K562 (cell line): Measurements from ENCODE around the gene IL5. TPM values are rescaled to one million over a fixed set of nuclear protein-coding genes. Genes with fewer than 3 reads are reported as not detected.

ENCODE experiments used
- HDGF ChIP-seq: fragments of 450-650 bp; IDR thresholded peaks from 2 replicates; pipeline ENCODE4 v1.6.1; 2016
- MAFK ChIP-seq: IDR thresholded peaks from 2 replicates; pipeline ENCODE4 v1.6.1; 2011; ENCODE audit warnings: low read length, improper control_type of control experiment
- POLR2A ChIP-seq: fragments of 450-650 bp; conservative IDR thresholded peaks from 2 replicates; pipeline ENCODE4 v1.6.1; 2016
- TEAD1 ChIP-seq, 2 experiments: fragments of 450-650 bp in 1 of 2; sonication (generic) in 1 of 2; formaldehyde crosslinking; IDR thresholded peaks; 2 replicates each; pipeline versions ENCODE4 v1.4.0 to v1.8.0; 2020 to 2022; ENCODE audit warnings: mild to moderate bottlenecking in 2 of 2, missing genetic modification reagents in 1 of 2
- polyA plus RNA-seq, 8 experiments: library from polyadenylated mRNA; depleted of rRNA in 4 of 8; stranded (reverse) in 5 of 8; unstranded in 3 of 8; fragments of >200 nt; fragmentation: Nextera tagmentation in 2 of 8; fragmentation: Illumina TruSeq in 1 of 8; extraction: Ambion mirVana in 2 of 8; extraction: Trizol in 1 of 8; gene quantifications; 2 replicates each; pipeline versions ENCODE4 v1.2.1 to v1.2.3, GENCODE V29; 2011 to 2014; ENCODE audit warnings: inconsistent platforms in 1 of 8, missing spikeins in 1 of 8
- total RNA-seq, 7 experiments: library from RNA; depleted of rRNA in 6 of 7; stranded (reverse); fragments of >200 nt in 6 of 7; fragmentation: Illumina TruSeq in 2 of 7; extraction: Trizol in 2 of 7; gene quantifications; 2 replicates each; pipeline versions ENCODE4 v1.2.1 to v1.2.3, GENCODE V29; 2011 to 2021; ENCODE audit warnings: low replicate concordance in 1 of 7
- TF ChIP-seq, protein P1 (sequence below): fragments of 450-650 bp; conservative IDR thresholded peaks from 2 replicates; pipeline ENCODE4 v1.6.1; 2016; ENCODE audit warnings: missing genetic modification characterization, low read depth, mild to moderate bottlenecking, missing compliant biosample characterization, moderate library complexity
- TF ChIP-seq, protein P2 (sequence below): fragments of 250-450 bp; sonication (Bioruptor Pico); IDR thresholded peaks from 2 replicates; pipeline ENCODE4 v1.5.0; 2021
- TF ChIP-seq, protein P3 (sequence below), 2 experiments: fragments of 450-650 bp; formaldehyde crosslinking in 1 of 2; IDR thresholded peaks; 2 replicates each; pipeline versions ENCODE4 v1.4.0 to v1.6.1; 2014 to 2020; ENCODE audit warnings: mild to moderate bottlenecking in 2 of 2, borderline replicate concordance in 1 of 2, low read depth in 1 of 2
- TF ChIP-seq, protein P4 (sequence below): fragments of 450-650 bp; IDR thresholded peaks from 2 replicates; pipeline ENCODE4 v1.6.1; 2018; ENCODE audit warnings: mild to moderate bottlenecking, low read depth; ENCODE audit not compliant: partially characterized antibody
- TF ChIP-seq, protein P5 (sequence below): fragments of 450-650 bp; IDR thresholded peaks from 2 replicates; pipeline ENCODE4 v1.6.1; 2016; ENCODE audit warnings: mild to moderate bottlenecking
- TF ChIP-seq, protein P6 (sequence below), 3 experiments: IDR thresholded peaks in 2 of 3; conservative IDR thresholded peaks in 1 of 3; 2 replicates each; pipeline ENCODE4 v1.5.1; 2011 to 2012; ENCODE audit warnings: low read length in 3 of 3, mild to moderate bottlenecking in 3 of 3, control low read depth in 2 of 3, improper control_type of control experiment in 1 of 3, inconsistent platforms in 1 of 3, low read depth in 1 of 3, mixed read lengths in 1 of 3, moderate library complexity in 1 of 3; ENCODE audit not compliant: insufficient read depth in 2 of 3

Gene IL5
- total and polyA plus RNA-seq, 9 of the 15 experiments (the other 6 are each of a cell fraction or from before 2014, with no cell fraction given), result 0.44 TPM; not detected in 8

DNA sequence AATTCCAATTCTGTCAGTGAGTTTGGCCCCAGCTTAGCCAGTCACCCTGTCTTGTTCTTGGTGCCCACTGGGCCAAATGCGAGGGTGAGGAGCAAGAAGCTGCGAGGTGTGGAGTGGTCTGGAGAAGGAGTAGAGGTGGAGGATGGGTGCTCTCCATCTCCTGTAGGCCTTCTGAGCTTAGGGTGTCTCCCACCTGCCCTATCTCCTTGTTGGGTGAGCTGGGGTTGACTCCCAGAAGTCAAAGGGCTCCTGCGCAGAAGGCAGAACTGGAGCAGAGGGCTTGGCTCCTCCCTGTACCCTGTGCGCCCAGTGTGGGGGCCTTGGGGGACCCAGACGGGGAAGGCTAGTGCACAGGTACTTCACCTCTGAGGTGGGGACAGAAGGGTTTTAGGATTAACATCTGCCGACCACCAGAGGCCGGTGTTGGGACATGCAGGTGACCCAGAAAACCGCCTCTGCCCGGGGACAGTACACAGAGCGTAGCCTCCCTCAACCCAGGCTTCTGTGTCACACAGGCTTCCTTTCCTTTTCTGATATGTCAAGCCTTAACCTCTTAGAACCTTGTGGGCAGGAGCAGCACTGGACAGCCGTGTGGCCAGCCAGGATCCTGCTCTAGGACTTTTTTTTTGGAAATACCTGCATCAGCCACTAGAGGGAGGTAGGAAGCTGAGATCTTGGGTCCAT is 16.9 kb downstream of the IL5 start (continued):
- TF ChIP-seq, protein P1, sequence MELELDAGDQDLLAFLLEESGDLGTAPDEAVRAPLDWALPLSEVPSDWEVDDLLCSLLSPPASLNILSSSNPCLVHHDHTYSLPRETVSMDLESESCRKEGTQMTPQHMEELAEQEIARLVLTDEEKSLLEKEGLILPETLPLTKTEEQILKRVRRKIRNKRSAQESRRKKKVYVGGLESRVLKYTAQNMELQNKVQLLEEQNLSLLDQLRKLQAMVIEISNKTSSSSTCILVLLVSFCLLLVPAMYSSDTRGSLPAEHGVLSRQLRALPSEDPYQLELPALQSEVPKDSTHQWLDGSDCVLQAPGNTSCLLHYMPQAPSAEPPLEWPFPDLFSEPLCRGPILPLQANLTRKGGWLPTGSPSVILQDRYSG (tag), result no peak
- TF ChIP-seq, protein P2, sequence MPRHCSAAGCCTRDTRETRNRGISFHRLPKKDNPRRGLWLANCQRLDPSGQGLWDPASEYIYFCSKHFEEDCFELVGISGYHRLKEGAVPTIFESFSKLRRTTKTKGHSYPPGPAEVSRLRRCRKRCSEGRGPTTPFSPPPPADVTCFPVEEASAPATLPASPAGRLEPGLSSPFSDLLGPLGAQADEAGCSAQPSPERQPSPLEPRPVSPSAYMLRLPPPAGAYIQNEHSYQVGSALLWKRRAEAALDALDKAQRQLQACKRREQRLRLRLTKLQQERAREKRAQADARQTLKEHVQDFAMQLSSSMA (CRISPR knock-in tag), result no peak
- TF ChIP-seq, protein P3, sequence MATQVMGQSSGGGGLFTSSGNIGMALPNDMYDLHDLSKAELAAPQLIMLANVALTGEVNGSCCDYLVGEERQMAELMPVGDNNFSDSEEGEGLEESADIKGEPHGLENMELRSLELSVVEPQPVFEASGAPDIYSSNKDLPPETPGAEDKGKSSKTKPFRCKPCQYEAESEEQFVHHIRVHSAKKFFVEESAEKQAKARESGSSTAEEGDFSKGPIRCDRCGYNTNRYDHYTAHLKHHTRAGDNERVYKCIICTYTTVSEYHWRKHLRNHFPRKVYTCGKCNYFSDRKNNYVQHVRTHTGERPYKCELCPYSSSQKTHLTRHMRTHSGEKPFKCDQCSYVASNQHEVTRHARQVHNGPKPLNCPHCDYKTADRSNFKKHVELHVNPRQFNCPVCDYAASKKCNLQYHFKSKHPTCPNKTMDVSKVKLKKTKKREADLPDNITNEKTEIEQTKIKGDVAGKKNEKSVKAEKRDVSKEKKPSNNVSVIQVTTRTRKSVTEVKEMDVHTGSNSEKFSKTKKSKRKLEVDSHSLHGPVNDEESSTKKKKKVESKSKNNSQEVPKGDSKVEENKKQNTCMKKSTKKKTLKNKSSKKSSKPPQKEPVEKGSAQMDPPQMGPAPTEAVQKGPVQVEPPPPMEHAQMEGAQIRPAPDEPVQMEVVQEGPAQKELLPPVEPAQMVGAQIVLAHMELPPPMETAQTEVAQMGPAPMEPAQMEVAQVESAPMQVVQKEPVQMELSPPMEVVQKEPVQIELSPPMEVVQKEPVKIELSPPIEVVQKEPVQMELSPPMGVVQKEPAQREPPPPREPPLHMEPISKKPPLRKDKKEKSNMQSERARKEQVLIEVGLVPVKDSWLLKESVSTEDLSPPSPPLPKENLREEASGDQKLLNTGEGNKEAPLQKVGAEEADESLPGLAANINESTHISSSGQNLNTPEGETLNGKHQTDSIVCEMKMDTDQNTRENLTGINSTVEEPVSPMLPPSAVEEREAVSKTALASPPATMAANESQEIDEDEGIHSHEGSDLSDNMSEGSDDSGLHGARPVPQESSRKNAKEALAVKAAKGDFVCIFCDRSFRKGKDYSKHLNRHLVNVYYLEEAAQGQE (IDR thresholded peaks at IDR 0.05; ENCODE audit: borderline replicate concordance), result peak; percentile 84
- TF ChIP-seq, protein P3 (CRISPR knock-in tag; IDR thresholded peaks at IDR 0.05; ENCODE audit: low read depth), result no peak
- TF ChIP-seq HDGF, result no peak
- TF ChIP-seq, protein P4, sequence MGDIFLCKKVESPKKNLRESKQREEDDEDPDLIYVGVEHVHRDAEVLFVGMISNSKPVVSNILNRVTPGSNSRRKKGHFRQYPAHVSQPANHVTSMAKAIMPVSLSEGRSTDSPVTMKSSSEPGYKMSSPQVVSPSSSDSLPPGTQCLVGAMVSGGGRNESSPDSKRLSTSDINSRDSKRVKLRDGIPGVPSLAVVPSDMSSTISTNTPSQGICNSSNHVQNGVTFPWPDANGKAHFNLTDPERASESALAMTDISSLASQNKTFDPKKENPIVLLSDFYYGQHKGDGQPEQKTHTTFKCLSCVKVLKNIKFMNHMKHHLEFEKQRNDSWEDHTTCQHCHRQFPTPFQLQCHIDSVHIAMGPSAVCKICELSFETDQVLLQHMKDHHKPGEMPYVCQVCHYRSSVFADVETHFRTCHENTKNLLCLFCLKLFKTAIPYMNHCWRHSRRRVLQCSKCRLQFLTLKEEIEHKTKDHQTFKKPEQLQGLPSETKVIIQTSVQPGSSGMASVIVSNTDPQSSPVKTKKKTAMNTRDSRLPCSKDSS, result no peak
- TF ChIP-seq, protein P5, sequence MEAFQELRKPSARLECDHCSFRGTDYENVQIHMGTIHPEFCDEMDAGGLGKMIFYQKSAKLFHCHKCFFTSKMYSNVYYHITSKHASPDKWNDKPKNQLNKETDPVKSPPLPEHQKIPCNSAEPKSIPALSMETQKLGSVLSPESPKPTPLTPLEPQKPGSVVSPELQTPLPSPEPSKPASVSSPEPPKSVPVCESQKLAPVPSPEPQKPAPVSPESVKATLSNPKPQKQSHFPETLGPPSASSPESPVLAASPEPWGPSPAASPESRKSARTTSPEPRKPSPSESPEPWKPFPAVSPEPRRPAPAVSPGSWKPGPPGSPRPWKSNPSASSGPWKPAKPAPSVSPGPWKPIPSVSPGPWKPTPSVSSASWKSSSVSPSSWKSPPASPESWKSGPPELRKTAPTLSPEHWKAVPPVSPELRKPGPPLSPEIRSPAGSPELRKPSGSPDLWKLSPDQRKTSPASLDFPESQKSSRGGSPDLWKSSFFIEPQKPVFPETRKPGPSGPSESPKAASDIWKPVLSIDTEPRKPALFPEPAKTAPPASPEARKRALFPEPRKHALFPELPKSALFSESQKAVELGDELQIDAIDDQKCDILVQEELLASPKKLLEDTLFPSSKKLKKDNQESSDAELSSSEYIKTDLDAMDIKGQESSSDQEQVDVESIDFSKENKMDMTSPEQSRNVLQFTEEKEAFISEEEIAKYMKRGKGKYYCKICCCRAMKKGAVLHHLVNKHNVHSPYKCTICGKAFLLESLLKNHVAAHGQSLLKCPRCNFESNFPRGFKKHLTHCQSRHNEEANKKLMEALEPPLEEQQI, result 0 out of 2 replicates have a peak, but pooled peaks have one; percentile 14
- TF ChIP-seq, protein P6, sequence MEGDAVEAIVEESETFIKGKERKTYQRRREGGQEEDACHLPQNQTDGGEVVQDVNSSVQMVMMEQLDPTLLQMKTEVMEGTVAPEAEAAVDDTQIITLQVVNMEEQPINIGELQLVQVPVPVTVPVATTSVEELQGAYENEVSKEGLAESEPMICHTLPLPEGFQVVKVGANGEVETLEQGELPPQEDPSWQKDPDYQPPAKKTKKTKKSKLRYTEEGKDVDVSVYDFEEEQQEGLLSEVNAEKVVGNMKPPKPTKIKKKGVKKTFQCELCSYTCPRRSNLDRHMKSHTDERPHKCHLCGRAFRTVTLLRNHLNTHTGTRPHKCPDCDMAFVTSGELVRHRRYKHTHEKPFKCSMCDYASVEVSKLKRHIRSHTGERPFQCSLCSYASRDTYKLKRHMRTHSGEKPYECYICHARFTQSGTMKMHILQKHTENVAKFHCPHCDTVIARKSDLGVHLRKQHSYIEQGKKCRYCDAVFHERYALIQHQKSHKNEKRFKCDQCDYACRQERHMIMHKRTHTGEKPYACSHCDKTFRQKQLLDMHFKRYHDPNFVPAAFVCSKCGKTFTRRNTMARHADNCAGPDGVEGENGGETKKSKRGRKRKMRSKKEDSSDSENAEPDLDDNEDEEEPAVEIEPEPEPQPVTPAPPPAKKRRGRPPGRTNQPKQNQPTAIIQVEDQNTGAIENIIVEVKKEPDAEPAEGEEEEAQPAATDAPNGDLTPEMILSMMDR (IDR thresholded peaks at IDR 0.05 in 2 of 3, conservative IDR thresholded peaks at IDR 0.05 in 1 of 3; ENCODE audit: insufficient read depth in 2 of 3, low read depth in 1 of 3, low read length in 3 of 3), result peak; percentile 75 to 98 (median 89)
- 0 out of 4 replicates have a peak, but pooled peaks of 1 of the 2 experiments have one; percentile 40 for TF ChIP-seq TEAD1 (CRISPR knock-in tag; IDR thresholded peaks at IDR 0.05)
- TF ChIP-seq POLR2A, result no peak
- TF ChIP-seq MAFK, result no peak
